Muscle of back (tissue), 11 donors: ENCODE results near the gene ODR4. TPM values are rescaled to one million over a fixed set of nuclear protein-coding genes. Genes with fewer than 3 reads are reported as not detected.
"Not testable (repeated sequence)": the region's sequence is repeated elsewhere in the genome, so short reads cannot be mapped to it uniquely, and the experiment has no call there.

Experiments used
- DNase-seq, 3 donors: peaks; one replicate each; pipeline versions ENCODE4 v3.0.0 to v3.0.0-alpha.2; 2013
- polyA plus RNA-seq, 10 donors: library from polyadenylated mRNA; unstranded; fragments of 120-200 nt; gene quantifications; one replicate each; pipeline ENCODE4 v1.2.1, GENCODE V29; 2013; ENCODE audit not compliant: insufficient read length in 10 of 10

The ODR4 gene
- polyA plus RNA-seq, 10 donors = 12.6 to 24.5 (median 15.4) TPM

- peak; percentile 22 to 52 (median 27) for DNase-seq
These were observed 45.3 kb downstream of the ODR4 start for GRCh38 chr1:186420923-186421322.

- DNase-seq = no peak
These were observed 45.8 kb downstream of the ODR4 start for GRCh38 chr1:186421446-186421845.

- peak; percentile 12 to 25 (median 13) for DNase-seq
These were observed 48.9 kb downstream of the ODR4 start for GRCh38 chr1:186424539-186424938.

- DNase-seq = no peak
These were observed 50.5 kb downstream of the ODR4 start for GRCh38 chr1:186426118-186426517.

DNA sequence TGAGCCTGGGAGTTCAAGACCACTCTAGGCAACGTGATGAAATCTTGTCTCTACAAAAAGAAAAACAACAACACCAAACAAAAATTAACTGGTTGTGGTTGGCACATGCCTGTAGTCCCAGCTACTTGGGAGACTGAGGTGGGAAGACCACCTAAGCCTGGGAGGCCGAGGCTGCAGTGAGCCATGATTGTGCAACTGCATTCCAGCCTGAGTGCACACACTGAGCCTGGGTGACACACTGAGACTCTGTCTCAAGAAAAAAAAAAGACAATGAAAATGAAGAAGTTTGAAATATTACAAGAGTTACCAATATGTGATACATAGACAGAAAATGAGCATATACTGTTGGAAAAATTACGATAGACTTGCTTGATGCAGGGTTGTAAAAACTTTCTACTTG, 53.4 kb downstream of the ODR4 start:
- DNase-seq = no peak

DNA sequence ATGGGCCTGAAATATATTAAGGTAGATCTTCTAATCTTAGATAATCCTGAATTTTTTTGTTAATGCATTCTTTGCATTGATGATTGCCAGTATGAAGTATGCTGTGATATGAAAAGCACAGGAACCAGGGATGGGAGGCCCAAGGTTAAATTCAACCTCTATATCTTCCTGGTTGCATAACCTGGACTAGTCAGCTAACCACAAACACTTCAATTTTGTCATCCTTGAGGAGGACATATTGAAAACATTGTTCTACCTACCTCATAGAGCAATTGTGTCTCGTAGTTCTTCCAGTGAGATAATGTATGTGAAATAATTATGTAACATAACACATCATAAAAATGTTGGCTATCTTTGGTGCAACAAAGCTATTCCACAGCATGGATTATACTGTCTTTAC, 59.7 kb downstream of the ODR4 start:
- DNase-seq = no peak

- DNase-seq = no peak
These were observed 62.9 kb downstream of the ODR4 start for GRCh38 chr1:186438567-186438966.

DNA sequence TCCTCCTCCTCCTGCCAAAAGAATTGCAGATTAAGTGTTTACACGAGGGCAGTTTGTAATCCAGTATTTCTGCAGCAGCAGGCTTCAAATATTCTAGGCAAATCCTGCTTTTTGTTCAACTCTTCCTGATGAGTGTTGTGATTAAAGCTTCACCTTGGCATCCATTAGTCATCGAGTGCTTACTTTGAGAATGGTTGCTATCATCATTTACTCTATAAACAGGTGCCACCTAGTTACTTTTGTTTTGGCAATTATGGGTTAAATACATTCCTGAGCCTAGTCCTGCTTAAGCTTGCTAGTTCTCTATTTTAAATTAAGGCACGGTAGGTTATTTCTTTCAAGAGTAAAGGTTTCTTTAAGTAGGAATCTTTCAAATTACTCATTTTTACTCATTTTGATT, 64.9 kb downstream of the ODR4 start:
- DNase-seq = no peak

GRCh38 chr1:186442651-186443375, 67.2 kb downstream of the ODR4 start:
- DNase-seq = peak in 1 of 3 donors; percentile 34

DNA sequence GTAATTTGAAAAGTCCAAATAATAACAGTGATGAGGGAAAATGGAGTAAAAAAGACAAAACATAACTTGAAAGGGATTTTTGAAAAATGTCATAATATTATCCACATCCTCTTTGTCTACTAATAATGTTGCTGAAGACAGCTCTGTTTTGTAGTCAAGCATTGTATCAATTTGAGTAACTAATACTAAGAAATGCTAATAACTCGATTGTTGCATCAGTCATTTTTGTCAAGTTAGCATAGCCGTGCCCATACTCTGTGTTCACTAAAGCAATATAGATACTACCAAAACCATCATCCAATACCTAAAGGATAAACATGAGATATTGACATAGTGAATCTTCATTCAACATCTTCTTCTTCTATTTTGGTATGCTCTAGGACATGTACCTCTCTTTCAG, 68.0 kb downstream of the ODR4 start:
- DNase-seq = no peak

DNA sequence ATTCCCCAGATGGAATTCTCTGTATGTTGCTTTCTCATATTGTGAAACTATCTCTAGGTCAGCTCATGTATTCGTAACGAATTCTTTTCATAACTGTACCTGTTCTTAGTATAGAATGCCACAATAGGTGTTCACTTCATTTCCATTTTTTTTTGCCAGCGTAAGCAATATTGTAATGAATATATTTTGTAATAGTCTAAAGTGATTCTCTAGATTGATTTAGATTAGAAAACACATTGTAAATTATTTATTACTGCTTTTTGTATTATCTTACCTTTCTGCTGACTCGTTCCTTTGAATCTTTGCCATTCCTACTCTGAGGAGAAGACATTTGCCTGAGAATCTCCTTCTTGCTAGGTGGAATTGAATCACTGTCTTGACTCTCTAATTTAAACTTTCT, 70.5 kb downstream of the ODR4 start:
- no peak for DNase-seq

- no peak for DNase-seq
These were observed 79.3 kb downstream of the ODR4 start for GRCh38 chr1:186454981-186455380.

- no peak for DNase-seq
These were observed 81.2 kb downstream of the ODR4 start for GRCh38 chr1:186456729-186457255.

- DNase-seq = not testable (repeated sequence)
These were observed 83.5 kb downstream of the ODR4 start for GRCh38 chr1:186459161-186459560.

DNA sequence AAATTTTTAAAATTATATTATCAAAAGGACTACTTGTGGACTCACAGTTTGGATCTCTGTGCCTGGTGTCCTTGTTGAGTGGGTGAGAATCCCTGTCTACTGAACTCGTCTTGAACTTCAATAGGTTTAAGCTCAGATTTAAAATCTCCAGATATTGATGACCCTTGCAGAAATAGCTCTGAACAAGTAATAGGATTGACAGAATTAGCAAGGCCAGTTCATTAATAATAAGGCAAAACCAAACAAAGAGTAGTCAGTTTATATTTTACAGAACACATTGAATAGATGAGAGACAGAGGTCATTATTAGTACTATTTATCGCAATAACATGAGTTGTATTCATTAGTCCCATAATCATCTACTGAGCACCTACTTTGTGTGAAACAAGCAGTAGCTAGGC, 85.4 kb downstream of the ODR4 start, which contains the start of gene PDC:
TSS of gene PDC (minus strand) at position 101 of the 400 bp plus-strand sequence. CDS start 11,655 bp downstream, outside the sequence.
- no peak for DNase-seq

GRCh38 chr1:186463511-186463910, 87.9 kb downstream of the ODR4 start:
- DNase-seq = no peak

GRCh38 chr1:186463926-186464325, 88.3 kb downstream of the ODR4 start:
- no peak for DNase-seq

GRCh38 chr1:186465491-186465890, 89.9 kb downstream of the ODR4 start:
- DNase-seq = not testable (repeated sequence)

DNA sequence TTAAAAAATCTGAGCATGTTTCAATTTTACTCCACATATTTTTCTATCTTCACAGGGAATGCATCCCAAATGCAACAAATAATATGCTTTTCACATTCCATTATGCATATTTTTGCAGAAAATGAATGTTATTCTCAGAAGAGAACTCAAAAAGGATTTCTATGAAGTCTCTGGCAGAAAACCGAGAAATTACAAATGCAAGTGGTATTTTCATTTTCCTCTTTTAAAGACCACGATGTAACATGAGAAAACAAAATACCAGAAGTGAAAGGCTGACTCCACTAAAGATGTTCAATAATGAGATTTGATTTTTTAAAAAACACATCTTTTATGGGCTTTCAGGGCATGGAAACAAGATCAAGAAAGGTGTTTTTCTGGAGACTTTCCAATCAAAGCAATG, 90.3 kb downstream of the ODR4 start:
- DNase-seq = peak; percentile 10 to 35 (median 32)
